Ovary (tissue), 3 donors: ENCODE results near the gene PLEKHF1.

Experiments used
- POLR2A ChIP-seq: fragments of 450-650 bp; IDR thresholded peaks from one replicate; pipeline ENCODE4 v1.6.1; 2017; ENCODE audit warnings: antibody characterized with exemption, mild to moderate bottlenecking, moderate library complexity
- TF ChIP-seq, protein P1 (sequence below), 3 donors: fragments of 450-650 bp in 2 of 3; fragments of 200-600 bp in 1 of 3; IDR thresholded peaks; one replicate each; pipeline versions ENCODE4 v1.5.1 to v1.8.0; 2016 to 2022; ENCODE audit warnings: antibody characterized with exemption in 3 of 3, mild to moderate bottlenecking in 1 of 3
- donor health status: DM: no; HTN: no; CAD: no.

DNA sequence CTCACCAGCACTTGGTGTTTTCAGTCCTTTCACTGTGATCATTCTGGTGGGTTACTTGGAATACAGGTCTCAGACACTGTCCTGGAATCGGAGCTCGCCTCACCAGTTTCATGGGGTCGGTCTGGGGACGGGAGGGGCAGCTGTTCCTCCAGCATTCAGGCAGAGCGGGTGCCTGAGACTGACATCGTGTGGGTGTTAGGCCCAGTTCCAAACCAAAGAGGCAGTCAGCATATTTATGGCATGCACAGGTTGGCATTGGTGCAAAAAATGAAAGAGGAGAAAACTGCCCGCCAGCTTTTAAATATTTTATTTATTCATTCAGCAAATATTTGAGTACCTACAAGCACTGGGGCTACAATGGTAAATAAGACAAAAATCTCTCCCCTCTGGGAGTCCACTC lies 20.1 kb downstream of the PLEKHF1 start:
- TF ChIP-seq, protein P1, sequence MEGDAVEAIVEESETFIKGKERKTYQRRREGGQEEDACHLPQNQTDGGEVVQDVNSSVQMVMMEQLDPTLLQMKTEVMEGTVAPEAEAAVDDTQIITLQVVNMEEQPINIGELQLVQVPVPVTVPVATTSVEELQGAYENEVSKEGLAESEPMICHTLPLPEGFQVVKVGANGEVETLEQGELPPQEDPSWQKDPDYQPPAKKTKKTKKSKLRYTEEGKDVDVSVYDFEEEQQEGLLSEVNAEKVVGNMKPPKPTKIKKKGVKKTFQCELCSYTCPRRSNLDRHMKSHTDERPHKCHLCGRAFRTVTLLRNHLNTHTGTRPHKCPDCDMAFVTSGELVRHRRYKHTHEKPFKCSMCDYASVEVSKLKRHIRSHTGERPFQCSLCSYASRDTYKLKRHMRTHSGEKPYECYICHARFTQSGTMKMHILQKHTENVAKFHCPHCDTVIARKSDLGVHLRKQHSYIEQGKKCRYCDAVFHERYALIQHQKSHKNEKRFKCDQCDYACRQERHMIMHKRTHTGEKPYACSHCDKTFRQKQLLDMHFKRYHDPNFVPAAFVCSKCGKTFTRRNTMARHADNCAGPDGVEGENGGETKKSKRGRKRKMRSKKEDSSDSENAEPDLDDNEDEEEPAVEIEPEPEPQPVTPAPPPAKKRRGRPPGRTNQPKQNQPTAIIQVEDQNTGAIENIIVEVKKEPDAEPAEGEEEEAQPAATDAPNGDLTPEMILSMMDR (IDR thresholded peaks at IDR 0.05), result no peak
- no peak for TF ChIP-seq POLR2A
